Astrocyte (in vitro differentiated cells and primary cell): ENCODE data around the gene TTC22. TPM values are rescaled to one million over a fixed set of nuclear protein-coding genes. Genes with fewer than 3 reads are reported as not detected.

ENCODE experiments used
- DNase-seq: peaks from one replicate; pipeline ENCODE4 v3.0.0-alpha.2; 2010; ENCODE audit warnings: low read depth
- FAIRE-seq: peaks from 2 replicates; lab custom pipeline; 2011; peaks lifted over from hg19 to GRCh38; lab: Jason Lieb, UNC
- H2AFZ ChIP-seq: 2 replicates; pipeline ENCODE4 v1.6.0; 2012; ENCODE audit warnings: low read depth, low read length, inconsistent platforms
- H3K27ac ChIP-seq: 2 replicates; pipeline ENCODE4 v1.5.1; 2011; ENCODE audit warnings: low read depth, low read length, inconsistent platforms
- H3K27me3 ChIP-seq: 2 replicates; pipeline ENCODE4 v1.6.0; 2011; ENCODE audit warnings: low read length, inconsistent platforms; ENCODE audit not compliant: insufficient read depth
- H3K36me3 ChIP-seq: 2 replicates; pipeline ENCODE4 v1.5.1; 2011; ENCODE audit warnings: low read length, inconsistent platforms; ENCODE audit not compliant: insufficient read depth
- H3K4me1 ChIP-seq: 2 replicates; pipeline ENCODE4 v1.5.1; 2011; ENCODE audit warnings: low read length, inconsistent platforms; ENCODE audit not compliant: insufficient read depth
- H3K4me2 ChIP-seq: 2 replicates; pipeline ENCODE4 v1.6.0; 2012; ENCODE audit warnings: low read length, inconsistent platforms
- H3K4me3 ChIP-seq: 2 replicates; pipeline ENCODE4 v1.5.1; 2011; ENCODE audit warnings: low read depth, mild to moderate bottlenecking, low read length, inconsistent platforms; ENCODE audit not compliant: insufficient read depth
- H3K79me2 ChIP-seq: 2 replicates; pipeline ENCODE4 v1.6.0; 2012; ENCODE audit warnings: mild to moderate bottlenecking, low read length, inconsistent platforms; ENCODE audit not compliant: insufficient read depth
- H3K9ac ChIP-seq: 2 replicates; pipeline ENCODE4 v1.6.0; 2012; ENCODE audit warnings: mild to moderate bottlenecking, low read length, inconsistent platforms
- H3K9me3 ChIP-seq: 2 replicates; pipeline ENCODE4 v1.5.1; 2012; ENCODE audit warnings: low read depth, mild to moderate bottlenecking, low read length, inconsistent platforms; ENCODE audit not compliant: insufficient read depth
- H4K20me1 ChIP-seq: 2 replicates; pipeline ENCODE4 v1.6.0; 2012; ENCODE audit warnings: low read length, inconsistent platforms; ENCODE audit not compliant: insufficient read depth
- H3K27ac Mint-ChIP-seq: one replicate; pipeline ENCODE4 v1.8.0; 2021; ENCODE audit warnings: mild to moderate bottlenecking, mixed read lengths; ENCODE audit not compliant: unreplicated experiment
- H3K27me3 Mint-ChIP-seq: one replicate; pipeline ENCODE4 v1.8.0; 2021; ENCODE audit warnings: low read depth, mixed read lengths; ENCODE audit not compliant: unreplicated experiment
- H3K36me3 Mint-ChIP-seq: one replicate; pipeline ENCODE4 v1.8.0; 2021; ENCODE audit warnings: low read depth, mixed read lengths; ENCODE audit not compliant: unreplicated experiment
- H3K4me1 Mint-ChIP-seq: one replicate; pipeline ENCODE4 v1.8.0; 2021; ENCODE audit warnings: low read depth, mixed read lengths; ENCODE audit not compliant: unreplicated experiment
- H3K4me3 Mint-ChIP-seq: one replicate; pipeline ENCODE4 v1.8.0; 2021; ENCODE audit warnings: mild to moderate bottlenecking, moderate library complexity, mixed read lengths; ENCODE audit not compliant: unreplicated experiment
- H3K9me3 Mint-ChIP-seq: one replicate; pipeline ENCODE4 v1.8.0; 2021; ENCODE audit warnings: mild to moderate bottlenecking, mixed read lengths; ENCODE audit not compliant: unreplicated experiment
- CTCF ChIP-seq: IDR thresholded peaks from 2 replicates; pipeline ENCODE4 v1.5.1; 2011; ENCODE audit warnings: low read depth, mild to moderate bottlenecking, inconsistent platforms, low read length, moderate library complexity; ENCODE audit not compliant: insufficient read depth
- EZH2 ChIP-seq: IDR thresholded peaks from 2 replicates; pipeline ENCODE4 v1.6.1; 2012; ENCODE audit warnings: mild to moderate bottlenecking, low read length, inconsistent platforms; ENCODE audit not compliant: insufficient read depth
- total RNA-seq: library from RNA; stranded (reverse); gene quantifications from 2 replicates; pipeline ENCODE4 v1.2.1, GENCODE V29; 2021

Gene TTC22
- total RNA-seq, 1 donor from 2014 or later, result not detected

GRCh38 chr1:54842206-54842915 lies 41.2 kb upstream of the TTC22 start:
- no peaks in the 10 kb centered on the region for H3K79me2 ChIP-seq
- TF ChIP-seq EZH2, result no peak
- no peak for TF ChIP-seq CTCF
- Mint-ChIP-seq H3K36me3 (peaks cover 6% of the 10 kb centered on the region), H3K4me1 (no peaks in the 10 kb centered on the region), H3K9me3 (peaks cover 2% of the 10 kb centered on the region), H3K4me3 (no peak overlapping the region), H3K27me3 (peaks cover 3% of the 10 kb centered on the region), H3K27ac (no peak overlapping the region)
- H3K4me3 ChIP-seq, result no peak overlapping the region
- no peak overlapping the region for H3K4me2 ChIP-seq
- no peaks in the 10 kb centered on the region for H3K9me3 ChIP-seq
- H4K20me1 ChIP-seq, result no peaks in the 10 kb centered on the region
- no peak overlapping the region for H3K27ac ChIP-seq
- H2AFZ ChIP-seq, result no peak overlapping the region
- DNase-seq (no peak), FAIRE-seq (no peak)
- H3K36me3 ChIP-seq, result no peaks in the 10 kb centered on the region
- no peaks in the 10 kb centered on the region for H3K4me1 ChIP-seq
- no peaks in the 10 kb centered on the region for H3K27me3 ChIP-seq
- no peak overlapping the region for H3K9ac ChIP-seq

- Mint-ChIP-seq H3K4me1 (no peaks in the 10 kb centered on the region), H3K27ac (no peak overlapping the region), H3K9me3 (peaks cover 2% of the 10 kb centered on the region), H3K4me3 (no peak overlapping the region), H3K27me3 (peaks cover 21% of the 10 kb centered on the region), H3K36me3 (peaks cover 2% of the 10 kb centered on the region)
- Histone ChIP-seq H3K27me3 (no peaks in the 10 kb centered on the region), H4K20me1 (no peaks in the 10 kb centered on the region), H3K9ac (no peak overlapping the region), H3K36me3 (no peaks in the 10 kb centered on the region), H3K27ac (no peak overlapping the region), H3K79me2 (no peaks in the 10 kb centered on the region), H3K9me3 (no peaks in the 10 kb centered on the region), H3K4me2 (no peak overlapping the region), H2AFZ (no peak overlapping the region), H3K4me1 (no peaks in the 10 kb centered on the region), H3K4me3 (no peak overlapping the region)
- DNase-seq, result no peak
- TF ChIP-seq CTCF, result no peak
- no peak for TF ChIP-seq EZH2
- no peak for FAIRE-seq
These were observed 38.7 kb upstream of the TTC22 start for GRCh38 chr1:54839824-54840223.

- Mint-ChIP-seq H3K4me3 (no peak overlapping the region), H3K27me3 (peaks cover 21% of the 10 kb centered on the region), H3K36me3 (peaks cover 2% of the 10 kb centered on the region), H3K27ac (no peak overlapping the region), H3K4me1 (no peaks in the 10 kb centered on the region), H3K9me3 (peaks cover 2% of the 10 kb centered on the region)
- Histone ChIP-seq H3K4me3 (no peak overlapping the region), H3K27ac (no peak overlapping the region), H3K9me3 (no peaks in the 10 kb centered on the region), H3K27me3 (no peaks in the 10 kb centered on the region), H3K36me3 (no peaks in the 10 kb centered on the region), H3K4me1 (no peaks in the 10 kb centered on the region), H3K9ac (no peak overlapping the region), H2AFZ (no peak overlapping the region), H4K20me1 (no peaks in the 10 kb centered on the region), H3K79me2 (no peaks in the 10 kb centered on the region), H3K4me2 (no peak overlapping the region)
- FAIRE-seq, result no peak
- DNase-seq, result no peak
- no peak for TF ChIP-seq EZH2
These were observed 37.5 kb upstream of the TTC22 start for GRCh38 chr1:54838565-54839180.
